Lower leg skin (tissue), 3 donors: ENCODE results near the gene NEK1.

Experiments
- POLR2A ChIP-seq, 2 donors: fragments of 450-650 bp; IDR thresholded peaks; one replicate each; pipeline ENCODE4 v1.6.1; 2016 to 2017; ENCODE audit warnings: antibody characterized with exemption in 2 of 2, mild to moderate bottlenecking in 1 of 2, moderate library complexity in 1 of 2
- TF ChIP-seq, protein P1 (sequence below), 3 donors: fragments of 450-650 bp; IDR thresholded peaks; one replicate each; pipeline ENCODE4 v1.5.1; 2016; ENCODE audit warnings: antibody characterized with exemption in 3 of 3, mild to moderate bottlenecking in 3 of 3, moderate library complexity in 2 of 3

DNA sequence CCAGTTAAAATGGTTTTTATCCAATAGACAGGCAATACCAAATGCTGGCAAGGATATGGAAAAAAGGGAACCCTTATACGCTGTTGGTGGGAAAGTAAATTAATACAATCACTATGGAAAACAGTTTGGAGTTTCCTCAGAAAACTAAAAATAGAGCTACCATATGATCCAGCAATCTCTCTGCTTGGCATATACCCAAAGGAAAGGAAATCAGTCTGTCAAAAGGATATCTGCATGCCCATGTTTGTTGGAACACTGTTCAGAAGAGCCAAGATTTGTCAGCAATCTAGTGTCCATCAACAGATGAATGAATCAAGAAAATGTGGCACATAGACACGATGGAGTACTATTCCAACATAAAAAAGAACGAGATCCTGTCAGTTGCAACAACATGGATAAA, 250.6 kb downstream of the NEK1 start:
- TF ChIP-seq, protein P1, sequence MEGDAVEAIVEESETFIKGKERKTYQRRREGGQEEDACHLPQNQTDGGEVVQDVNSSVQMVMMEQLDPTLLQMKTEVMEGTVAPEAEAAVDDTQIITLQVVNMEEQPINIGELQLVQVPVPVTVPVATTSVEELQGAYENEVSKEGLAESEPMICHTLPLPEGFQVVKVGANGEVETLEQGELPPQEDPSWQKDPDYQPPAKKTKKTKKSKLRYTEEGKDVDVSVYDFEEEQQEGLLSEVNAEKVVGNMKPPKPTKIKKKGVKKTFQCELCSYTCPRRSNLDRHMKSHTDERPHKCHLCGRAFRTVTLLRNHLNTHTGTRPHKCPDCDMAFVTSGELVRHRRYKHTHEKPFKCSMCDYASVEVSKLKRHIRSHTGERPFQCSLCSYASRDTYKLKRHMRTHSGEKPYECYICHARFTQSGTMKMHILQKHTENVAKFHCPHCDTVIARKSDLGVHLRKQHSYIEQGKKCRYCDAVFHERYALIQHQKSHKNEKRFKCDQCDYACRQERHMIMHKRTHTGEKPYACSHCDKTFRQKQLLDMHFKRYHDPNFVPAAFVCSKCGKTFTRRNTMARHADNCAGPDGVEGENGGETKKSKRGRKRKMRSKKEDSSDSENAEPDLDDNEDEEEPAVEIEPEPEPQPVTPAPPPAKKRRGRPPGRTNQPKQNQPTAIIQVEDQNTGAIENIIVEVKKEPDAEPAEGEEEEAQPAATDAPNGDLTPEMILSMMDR (IDR thresholded peaks at IDR 0.05), result no peak
- no peak for TF ChIP-seq POLR2A (IDR thresholded peaks at IDR 0.05)
